HG02840 (cell line): ENCODE results near the gene ZNF674.
"Not testable (repeated sequence)": the region's sequence is repeated elsewhere in the genome, so short reads cannot be mapped to it uniquely, and the experiment has no call there.

Experiments
- ATAC-seq: cut with Tn5 transposase; IDR thresholded peaks from one replicate; pipeline ENCODE4 v1.9.1; 2021; ENCODE audit warnings: mild to moderate bottlenecking, moderate library complexity, moderate number of reproducible peaks; ENCODE audit not compliant: unreplicated experiment, low FRiP score

Gene ZNF674

GRCh38 chrX:46485897-46486296 lies 59.3 kb downstream of the ZNF674 start:
- no peak for ATAC-seq

- ATAC-seq, result not testable (repeated sequence)
These were observed 66.6 kb downstream of the ZNF674 start for GRCh38 chrX:46478634-46479033.

- no peak for ATAC-seq
These were observed 67.8 kb downstream of the ZNF674 start for GRCh38 chrX:46477435-46477834.

- ATAC-seq, result no peak
These were observed 80.0 kb downstream of the ZNF674 start for GRCh38 chrX:46465203-46465602.

GRCh38 chrX:46463682-46464081 lies 81.5 kb downstream of the ZNF674 start:
- no peak for ATAC-seq

- ATAC-seq, result peak; percentile 84
These were observed 83.5 kb downstream of the ZNF674 start for GRCh38 chrX:46461660-46462191.

- not testable (repeated sequence) for ATAC-seq
These were observed 84.2 kb downstream of the ZNF674 start for GRCh38 chrX:46460801-46461659.

- ATAC-seq, result no peak
These were observed 85.6 kb downstream of the ZNF674 start for GRCh38 chrX:46459603-46460002.

GRCh38 chrX:46456125-46456922 lies 88.9 kb downstream of the ZNF674 start:
- no peak for ATAC-seq
